Urinary bladder (tissue), 4 donors: ENCODE measurements around the gene NAV2. TPM values are rescaled to one million over a fixed set of nuclear protein-coding genes. Genes with fewer than 3 reads are reported as not detected.

Source experiments
- DNase-seq: peaks from one replicate; pipeline ENCODE4 v3.0.0-alpha.2; 2015; ENCODE audit errors: extremely low spot score
- H3K27ac ChIP-seq: one replicate; pipeline ENCODE4 v1.5.1; 2013; ENCODE audit warnings: low read depth, mild to moderate bottlenecking, moderate library complexity
- H3K36me3 ChIP-seq: one replicate; pipeline ENCODE4 v1.6.1; 2013; ENCODE audit warnings: mild to moderate bottlenecking, moderate library complexity; ENCODE audit not compliant: insufficient read depth
- H3K4me1 ChIP-seq: one replicate; pipeline ENCODE4 v1.6.1; 2013; ENCODE audit warnings: mild to moderate bottlenecking, moderate library complexity; ENCODE audit not compliant: insufficient read depth
- H3K4me3 ChIP-seq: one replicate; pipeline ENCODE4 v1.5.1; 2013; ENCODE audit warnings: low read depth, low read length
- WGBS: extraction: QIAGEN DNeasy Blood & Tissue Kit; methylation state at CpG from one replicate; pipeline ENCODE4 v1.1.7; 2013; 5-methylcytosine and 5-hydroxymethylcytosine counted together
- polyA plus RNA-seq: library from polyadenylated mRNA; stranded (reverse); fragments of 200-250 nt; gene quantifications from one replicate; pipeline ENCODE4 v1.2.3, GENCODE V29; 2013
- total RNA-seq: library from RNA; depleted of rRNA; stranded (reverse); fragments of >200 nt; gene quantifications from one replicate; pipeline ENCODE4 v1.2.3, GENCODE V29; 2014
- donor health status: healthy with polysubstance abuse.
- donor health status: healthy.

Gene NAV2
- total and polyA plus RNA-seq, 2 donors, result 7.8 to 10.6 TPM

GRCh38 chr11:19970944-19971343 is 258.3 kb downstream of the NAV2 start:
- Histone ChIP-seq H3K27ac (no peak overlapping the region), H3K36me3 (no peaks in the 10 kb centered on the region), H3K4me3 (no peak overlapping the region), H3K4me1 (no peaks in the 10 kb centered on the region)
- 83% methylated on average over 4 of the region's 4 CpGs for WGBS
- no peak for DNase-seq

GRCh38 chr11:19972091-19972490 is 259.5 kb downstream of the NAV2 start:
- 45% methylated on average over 2 of the region's 2 CpGs for WGBS
- Histone ChIP-seq H3K4me3 (no peak overlapping the region), H3K4me1 (no peaks in the 10 kb centered on the region), H3K36me3 (no peaks in the 10 kb centered on the region), H3K27ac (no peak overlapping the region)
- no peak for DNase-seq

- Histone ChIP-seq H3K4me3 (no peak overlapping the region), H3K4me1 (no peaks in the 10 kb centered on the region), H3K27ac (no peak overlapping the region), H3K36me3 (no peaks in the 10 kb centered on the region)
- WGBS, result 100% methylated on average over 1 of the region's 1 CpG
- DNase-seq, result no peak
Observed at GRCh38 chr11:19972651-19973050, 260.0 kb downstream of the NAV2 start.

GRCh38 chr11:19973136-19973635 is 260.5 kb downstream of the NAV2 start:
- no peaks in the 10 kb centered on the region for H3K36me3 ChIP-seq
- 96% methylated on average over 5 of the region's 5 CpGs for WGBS
- no peaks in the 10 kb centered on the region for H3K4me1 ChIP-seq
- no peak overlapping the region for H3K27ac ChIP-seq
- DNase-seq, result no peak
- no peak overlapping the region for H3K4me3 ChIP-seq

GRCh38 chr11:19974886-19975285 is 262.2 kb downstream of the NAV2 start:
- H3K4me1 ChIP-seq, result no peaks in the 10 kb centered on the region

GRCh38 chr11:19975414-19975990 is 262.9 kb downstream of the NAV2 start:
- 86% methylated on average over 7 of the region's 7 CpGs for WGBS
- no peak overlapping the region for H3K4me3 ChIP-seq
- no peaks in the 10 kb centered on the region for H3K36me3 ChIP-seq
- no peak overlapping the region for H3K27ac ChIP-seq
- no peaks in the 10 kb centered on the region for H3K4me1 ChIP-seq
- DNase-seq, result no peak

More at GRCh38 chr11:19974886-19975285, 262.2 kb downstream of the NAV2 start:
- Histone ChIP-seq H3K4me3 (no peak overlapping the region), H3K36me3 (no peaks in the 10 kb centered on the region), H3K27ac (no peak overlapping the region)
- DNase-seq, result no peak
- 91% methylated on average over 4 of the region's 4 CpGs for whole genome bisulfite sequencing

GRCh38 chr11:19976281-19976941 is 263.8 kb downstream of the NAV2 start:
- Histone ChIP-seq H3K4me3 (no peak overlapping the region), H3K27ac (no peak overlapping the region), H3K36me3 (no peaks in the 10 kb centered on the region), H3K4me1 (no peaks in the 10 kb centered on the region)
- 87% methylated on average over 7 of the region's 7 CpGs for WGBS
- DNase-seq, result no peak

GRCh38 chr11:19977941-19978340 is 265.3 kb downstream of the NAV2 start:
- no peaks in the 10 kb centered on the region for H3K36me3 ChIP-seq
- H3K4me3 ChIP-seq, result no peak overlapping the region
- no peaks in the 10 kb centered on the region for H3K4me1 ChIP-seq
- DNase-seq, result no peak
- WGBS, result 96% methylated on average over 9 of the region's 9 CpGs
- H3K27ac ChIP-seq, result no peak overlapping the region

- H3K4me1 ChIP-seq, result no peaks in the 10 kb centered on the region
- no peaks in the 10 kb centered on the region for H3K36me3 ChIP-seq
- H3K27ac ChIP-seq, result no peak overlapping the region
- no peak for DNase-seq
- H3K4me3 ChIP-seq, result no peak overlapping the region
- WGBS, result 87% methylated on average over 8 of the region's 8 CpGs
Observed at GRCh38 chr11:19978668-19979518, 266.3 kb downstream of the NAV2 start.

GRCh38 chr11:19979519-19979845 is 266.8 kb downstream of the NAV2 start:
- 97% methylated on average over 5 of the region's 5 CpGs for WGBS
- no peak overlapping the region for H3K4me3 ChIP-seq
- DNase-seq, result no peak
- no peak overlapping the region for H3K27ac ChIP-seq
- H3K36me3 ChIP-seq, result no peaks in the 10 kb centered on the region
- no peaks in the 10 kb centered on the region for H3K4me1 ChIP-seq

- 21% methylated on average over 1 of the region's 1 CpG for WGBS
- Histone ChIP-seq H3K36me3 (no peaks in the 10 kb centered on the region), H3K27ac (no peak overlapping the region), H3K4me1 (no peaks in the 10 kb centered on the region), H3K4me3 (no peak overlapping the region)
- no peak for DNase-seq
Observed at GRCh38 chr11:19980388-19980787, 267.8 kb downstream of the NAV2 start.

GRCh38 chr11:19980957-19981669 is 268.5 kb downstream of the NAV2 start:
- Histone ChIP-seq H3K36me3 (no peaks in the 10 kb centered on the region), H3K4me3 (no peak overlapping the region), H3K4me1 (no peaks in the 10 kb centered on the region), H3K27ac (no peak overlapping the region)
- 29% methylated on average over 8 of the region's 8 CpGs for WGBS
- DNase-seq, result no peak

- H3K36me3 ChIP-seq, result no peaks in the 10 kb centered on the region
- WGBS, result 78% methylated on average over 5 of the region's 5 CpGs
- DNase-seq, result no peak
- no peak overlapping the region for H3K4me3 ChIP-seq
- H3K4me1 ChIP-seq, result no peaks in the 10 kb centered on the region
- no peak overlapping the region for H3K27ac ChIP-seq
Observed at GRCh38 chr11:19982774-19983495, 270.3 kb downstream of the NAV2 start.
